ENCODE measurements around the gene RPS6KB1. TPM values are rescaled to one million over a fixed set of nuclear protein-coding genes. Genes with fewer than 3 reads are reported as not detected.

The RPS6KB1 gene
- total and polyA plus RNA-seq, 10 of the 15 experiments (the other 5 are each of a cell fraction or from before 2014, with no cell fraction given): 6.6 to 33.2 (median 26.0) TPM

DNA sequence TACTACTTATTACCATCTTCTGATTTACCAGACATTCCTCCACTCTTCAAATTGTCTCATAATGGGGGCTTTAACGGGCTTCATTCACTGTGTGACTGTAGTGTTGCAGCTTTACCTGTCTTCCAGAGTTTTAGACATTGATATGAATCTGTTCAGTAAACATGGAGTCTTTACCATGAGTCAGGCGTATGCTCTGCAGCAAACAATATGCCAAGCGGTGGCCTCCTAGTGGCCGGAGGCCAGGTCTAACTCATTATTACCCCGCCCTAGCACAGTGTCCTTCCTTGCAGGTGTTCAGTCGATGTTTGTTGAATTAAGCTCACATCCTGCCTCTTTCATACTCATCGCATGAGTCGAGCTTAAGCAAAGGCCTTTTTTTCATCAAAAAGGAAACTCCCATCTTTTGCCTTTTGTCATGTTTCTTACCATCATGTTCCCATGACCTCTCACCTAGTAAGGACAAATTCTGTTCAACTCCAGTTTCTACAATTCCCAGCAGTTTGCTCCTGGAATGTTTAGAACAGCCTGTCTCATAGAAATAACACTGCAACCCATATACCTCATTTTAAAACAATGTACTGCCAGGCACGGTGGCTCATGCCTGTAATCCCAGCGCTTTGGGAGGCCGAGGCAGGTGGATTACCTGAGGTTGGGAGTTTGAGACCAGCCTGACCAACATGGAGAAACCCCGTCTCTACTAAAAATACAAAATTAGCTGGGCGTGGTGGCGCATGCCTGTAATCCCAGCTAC is 39.6 kb upstream of the RPS6KB1 start (continued):
- TF ChIP-seq CUX1 (IDR thresholded peaks at IDR 0.05; ENCODE audit: insufficient replicate concordance, low read depth, low read length) (no peak), SMC3 (IDR thresholded peaks at IDR 0.05; ENCODE audit: borderline replicate concordance, low read length) (peak; percentile 41; the same call in 1 of the 2 replicates), RFX5 (IDR thresholded peaks at IDR 0.05; ENCODE audit: low read depth, low read length) (no peak), CREM (IDR thresholded peaks at IDR 0.05; ENCODE audit: low read depth) (no peak), MYC (IDR thresholded peaks at IDR 0.05; ENCODE audit: insufficient read depth, insufficient read length, insufficient replicate concordance, low read length, severe bottlenecking) (no peak), SUZ12 (IDR thresholded peaks at IDR 0.05; ENCODE audit: unreplicated experiment) (no peak), MLLT1 (IDR thresholded peaks at IDR 0.05) (no peak), JUNB (IDR thresholded peaks at IDR 0.05) (no peak), BRCA1 (IDR thresholded peaks at IDR 0.05; ENCODE audit: low read depth, low read length) (no peak), CBX3 (IDR thresholded peaks at IDR 0.05; ENCODE audit: borderline replicate concordance, low read depth) (no peak), STAT3 (IDR thresholded peaks at IDR 0.05; ENCODE audit: low read depth, low read length) (no peak)
- TF ChIP-seq, protein P1, sequence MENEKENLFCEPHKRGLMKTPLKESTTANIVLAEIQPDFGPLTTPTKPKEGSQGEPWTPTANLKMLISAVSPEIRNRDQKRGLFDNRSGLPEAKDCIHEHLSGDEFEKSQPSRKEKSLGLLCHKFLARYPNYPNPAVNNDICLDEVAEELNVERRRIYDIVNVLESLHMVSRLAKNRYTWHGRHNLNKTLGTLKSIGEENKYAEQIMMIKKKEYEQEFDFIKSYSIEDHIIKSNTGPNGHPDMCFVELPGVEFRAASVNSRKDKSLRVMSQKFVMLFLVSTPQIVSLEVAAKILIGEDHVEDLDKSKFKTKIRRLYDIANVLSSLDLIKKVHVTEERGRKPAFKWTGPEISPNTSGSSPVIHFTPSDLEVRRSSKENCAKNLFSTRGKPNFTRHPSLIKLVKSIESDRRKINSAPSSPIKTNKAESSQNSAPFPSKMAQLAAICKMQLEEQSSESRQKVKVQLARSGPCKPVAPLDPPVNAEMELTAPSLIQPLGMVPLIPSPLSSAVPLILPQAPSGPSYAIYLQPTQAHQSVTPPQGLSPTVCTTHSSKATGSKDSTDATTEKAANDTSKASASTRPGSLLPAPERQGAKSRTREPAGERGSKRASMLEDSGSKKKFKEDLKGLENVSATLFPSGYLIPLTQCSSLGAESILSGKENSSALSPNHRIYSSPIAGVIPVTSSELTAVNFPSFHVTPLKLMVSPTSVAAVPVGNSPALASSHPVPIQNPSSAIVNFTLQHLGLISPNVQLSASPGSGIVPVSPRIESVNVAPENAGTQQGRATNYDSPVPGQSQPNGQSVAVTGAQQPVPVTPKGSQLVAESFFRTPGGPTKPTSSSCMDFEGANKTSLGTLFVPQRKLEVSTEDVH (IDR thresholded peaks at IDR 0.05; ENCODE audit: low read depth, partially characterized antibody): no peak
- TF ChIP-seq, protein P2, sequence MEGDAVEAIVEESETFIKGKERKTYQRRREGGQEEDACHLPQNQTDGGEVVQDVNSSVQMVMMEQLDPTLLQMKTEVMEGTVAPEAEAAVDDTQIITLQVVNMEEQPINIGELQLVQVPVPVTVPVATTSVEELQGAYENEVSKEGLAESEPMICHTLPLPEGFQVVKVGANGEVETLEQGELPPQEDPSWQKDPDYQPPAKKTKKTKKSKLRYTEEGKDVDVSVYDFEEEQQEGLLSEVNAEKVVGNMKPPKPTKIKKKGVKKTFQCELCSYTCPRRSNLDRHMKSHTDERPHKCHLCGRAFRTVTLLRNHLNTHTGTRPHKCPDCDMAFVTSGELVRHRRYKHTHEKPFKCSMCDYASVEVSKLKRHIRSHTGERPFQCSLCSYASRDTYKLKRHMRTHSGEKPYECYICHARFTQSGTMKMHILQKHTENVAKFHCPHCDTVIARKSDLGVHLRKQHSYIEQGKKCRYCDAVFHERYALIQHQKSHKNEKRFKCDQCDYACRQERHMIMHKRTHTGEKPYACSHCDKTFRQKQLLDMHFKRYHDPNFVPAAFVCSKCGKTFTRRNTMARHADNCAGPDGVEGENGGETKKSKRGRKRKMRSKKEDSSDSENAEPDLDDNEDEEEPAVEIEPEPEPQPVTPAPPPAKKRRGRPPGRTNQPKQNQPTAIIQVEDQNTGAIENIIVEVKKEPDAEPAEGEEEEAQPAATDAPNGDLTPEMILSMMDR (IDR thresholded peaks at IDR 0.05 in 2 of 3, conservative IDR thresholded peaks at IDR 0.05 in 1 of 3; ENCODE audit: control insufficient read depth in 2 of 3, extremely low read depth in 1 of 3, insufficient read depth in 1 of 3, low read depth in 3 of 3, low read length in 3 of 3): peak; percentile 33 to 54 (median 42); a peak in 5 of 6 replicates

Data from GM12878 (cell line).